Measurements from ENCODE around the gene MUL1.

MUL1 gene

GRCh38 chr1:20470194-20470593 is 37.8 kb downstream of the MUL1 start:
- no peak for DNase-seq (ENCODE audit: low read depth in 2 of 2)

- no peak for DNase-seq (ENCODE audit: low read depth in 2 of 2)
Measured at GRCh38 chr1:20469406-20470076, 38.4 kb downstream of the MUL1 start.

GRCh38 chr1:20466273-20466672 is 41.7 kb downstream of the MUL1 start:
- no peak for DNase-seq (ENCODE audit: low read depth in 2 of 2)

GRCh38 chr1:20465187-20465586 is 42.8 kb downstream of the MUL1 start:
- no peak for DNase-seq (ENCODE audit: low read depth in 2 of 2)

GRCh38 chr1:20463502-20463901 is 44.4 kb downstream of the MUL1 start:
- no peak for DNase-seq (ENCODE audit: low read depth in 2 of 2)

GRCh38 chr1:20462397-20462796 is 45.6 kb downstream of the MUL1 start:
- no peak for DNase-seq (ENCODE audit: low read depth in 2 of 2)

- DNase-seq (ENCODE audit: low read depth in 2 of 2): no peak
Measured at GRCh38 chr1:20458717-20459116, 49.2 kb downstream of the MUL1 start.

- no peak for DNase-seq (ENCODE audit: low read depth in 2 of 2)
Measured at GRCh38 chr1:20454004-20454403, 53.9 kb downstream of the MUL1 start.

GRCh38 chr1:20449735-20450311 is 58.1 kb downstream of the MUL1 start:
- peak; percentile 83 to 84 for DNase-seq (ENCODE audit: low read depth in 2 of 2)

Measured in fibroblast of skin of left quadriceps (primary cell).